ENCODE measurements around the gene RNF40. TPM values are rescaled to one million over a fixed set of nuclear protein-coding genes. Genes with fewer than 3 reads are reported as not detected.

The RNF40 gene
- total and polyA plus RNA-seq, 8 donors = 17.5 to 155 (median 54.5) TPM

GRCh38 chr16:30786936-30787612 is 25.0 kb downstream of the RNF40 start, which contains the start of gene ZNF629:
TSS of gene ZNF629 (minus strand) at chr16:30787205. CDS start at chr16:30784482, 2,723 bp downstream.
- TF ChIP-seq POLR2A (IDR thresholded peaks at IDR 0.05) = peak in 1 of 4 donors; percentile 11
- TF ChIP-seq POLR2AphosphoS5 (IDR thresholded peaks at IDR 0.05) = peak in 1 of 3 donors; percentile 48
- TF ChIP-seq CTCF (IDR thresholded peaks at IDR 0.05) = no peak
- H3K9me3 ChIP-seq = no peaks in the 10 kb centered on the region
- peak within 1 kb of the TSS; percentile 83 to 99 (median 92) for H3K4me3 ChIP-seq
- peak; percentile 71 to 91 for DNase-seq
- H3K27ac ChIP-seq = peak within 1 kb of the TSS; percentile 82 to 93 (median 91)
- intact Hi-C loops (cut with DNase I; ENCODE audit: low total_unique reads) = loop anchor here (10.0 kb wide), 1 partner anchor 58 kb away; no protein-coding TSS in a partner anchor
- peaks cover 11 to 40% (median 27%) of the 10 kb centered on the region in 4 donors for H3K4me1 ChIP-seq
- WGBS, 5 donors = 0 to 2% (median 1%) methylated on average over 18 to 37 of the region's 37 CpGs
- no peaks in the 10 kb centered on the region for H3K27me3 ChIP-seq
- peaks cover 20 to 27% (median 25%) of the 10 kb centered on the region in 4 donors for H3K36me3 ChIP-seq

GRCh38 chr16:30787613-30788378 is 25.7 kb downstream of the RNF40 start:
- 34 to 46% (median 39%) methylated on average over 11 of the region's 11 CpGs for WGBS, 5 donors
- no peak for TF ChIP-seq CTCF (IDR thresholded peaks at IDR 0.05)
- no peak for TF ChIP-seq POLR2A (IDR thresholded peaks at IDR 0.05)
- no peak for TF ChIP-seq POLR2AphosphoS5 (IDR thresholded peaks at IDR 0.05)
- TF ChIP-seq EP300 (IDR thresholded peaks at IDR 0.05) = no peak
- Histone ChIP-seq H3K4me3 (peak overlapping the region; percentile 83 to 99 (median 92)), H3K27ac (peak overlapping the region; percentile 82 to 93 (median 91)), H3K4me1 (peaks cover 11 to 40% (median 27%) of the 10 kb centered on the region in 4 donors), H3K27me3 (no peaks in the 10 kb centered on the region), H3K36me3 (peaks cover 13 to 20% (median 18%) of the 10 kb centered on the region in 4 donors), H3K9me3 (no peaks in the 10 kb centered on the region)
- intact Hi-C loops (cut with DNase I; ENCODE audit: low total_unique reads) = loop anchor here (10.0 kb wide), 1 partner anchor 57 kb away; no protein-coding TSS in a partner anchor
- DNase-seq = no peak

GRCh38 chr16:30793508-30794069 is 31.5 kb downstream of the RNF40 start:
- no peak overlapping the region for H3K4me3 ChIP-seq
- no peak for TF ChIP-seq POLR2A (IDR thresholded peaks at IDR 0.05)
- no peak for TF ChIP-seq CTCF (IDR thresholded peaks at IDR 0.05)
- no peak for TF ChIP-seq POLR2AphosphoS5 (IDR thresholded peaks at IDR 0.05)
- no peak for TF ChIP-seq EP300 (IDR thresholded peaks at IDR 0.05)
- H3K36me3 ChIP-seq = no peaks in the 10 kb centered on the region
- no peaks in the 10 kb centered on the region for H3K27me3 ChIP-seq
- H3K27ac ChIP-seq = no peak overlapping the region
- H3K4me1 ChIP-seq = no peaks in the 10 kb centered on the region
- no peaks in the 10 kb centered on the region for H3K9me3 ChIP-seq
- 76 to 88% (median 85%) methylated on average over 5 to 7 of the region's 7 CpGs for WGBS, 5 donors
- no peak for DNase-seq
- intact Hi-C loops (cut with DNase I; ENCODE audit: low total_unique reads) = no loop called here

- WGBS, 5 donors = 88 to 98% (median 92%) methylated on average over 3 of the region's 3 CpGs
- H3K9me3 ChIP-seq = no peaks in the 10 kb centered on the region
- DNase-seq = no peak
- no peaks in the 10 kb centered on the region for H3K4me1 ChIP-seq
- no peaks in the 10 kb centered on the region for H3K27me3 ChIP-seq
- intact Hi-C loops (cut with DNase I; ENCODE audit: low total_unique reads) = no loop called here
- TF ChIP-seq CTCF (IDR thresholded peaks at IDR 0.05) (no peak), POLR2AphosphoS5 (IDR thresholded peaks at IDR 0.05) (no peak)
- H3K27ac ChIP-seq = no peak overlapping the region
- H3K4me3 ChIP-seq = no peak overlapping the region
- H3K36me3 ChIP-seq = no peaks in the 10 kb centered on the region
Observed at GRCh38 chr16:30794634-30795033, 32.5 kb downstream of the RNF40 start.
